ENCODE measurements around the gene ILK. TPM values are rescaled to one million over a fixed set of nuclear protein-coding genes. Genes with fewer than 3 reads are reported as not detected.

The ILK gene
- total RNA-seq, 2 donors from 2014 or later: 338 to 588 TPM

- Histone ChIP-seq H3K4me3 (peak overlapping the region; percentile 93), H3K27me3 (replicated peaks; ENCODE audit: insufficient read depth) (no peaks in the 10 kb centered on the region), H3K36me3 (peaks cover 11% of the 10 kb centered on the region), H3K9me3 (no peaks in the 10 kb centered on the region), H3K4me1 (ENCODE audit: control insufficient read depth in 1 of 2, low read depth in 2 of 2) (peaks cover 17 to 26% of the 10 kb centered on the region in 2 donors), H3K27ac (peak overlapping the region; percentile 75 to 80)
- ATAC-seq (ENCODE audit: insufficient number of reproducible peaks, low FRiP score, low read depth) (peak; percentile 10), DNase-seq (ENCODE audit: low spot score) (no peak)
- TF ChIP-seq CTCF (IDR thresholded peaks at IDR 0.05): no peak
Observed at GRCh38 chr11:6618117-6619003, 14.8 kb downstream of the ILK start.

GRCh38 chr11:6619004-6619745 is 15.6 kb downstream of the ILK start, which contains the start of gene TPP1:
Gene TPP1, minus strand, starts transcription at chr11:6619422. Its CDS starts 22 bp downstream, at chr11:6619400.
- no peak for TF ChIP-seq CTCF (IDR thresholded peaks at IDR 0.05)

GRCh38 chr11:6620636-6621035 is 17.1 kb downstream of the ILK start:
- peaks cover 18% of the 10 kb centered on the region for H3K36me3 ChIP-seq
- H3K9me3 ChIP-seq: no peaks in the 10 kb centered on the region
- no peak overlapping the region for H3K4me3 ChIP-seq
- DNase-seq (ENCODE audit: low spot score) (no peak), ATAC-seq (ENCODE audit: insufficient number of reproducible peaks, low FRiP score, low read depth) (no peak)
- H3K27ac ChIP-seq: no peak overlapping the region
- no peak for TF ChIP-seq CTCF (IDR thresholded peaks at IDR 0.05)
- H3K27me3 ChIP-seq (replicated peaks; ENCODE audit: insufficient read depth): no peaks in the 10 kb centered on the region
- H3K4me1 ChIP-seq (ENCODE audit: control insufficient read depth in 1 of 2, low read depth in 2 of 2): peaks cover 13 to 23% of the 10 kb centered on the region in 2 donors

More at GRCh38 chr11:6619004-6619745, 15.6 kb downstream of the ILK start, which contains the start of gene TPP1:
- no peaks in the 10 kb centered on the region for H3K27me3 ChIP-seq (replicated peaks; ENCODE audit: insufficient read depth)
- ATAC-seq (ENCODE audit: insufficient number of reproducible peaks, low FRiP score, low read depth) (peak; percentile 98), DNase-seq (ENCODE audit: low spot score) (peak; percentile 93)
- peak within 1 kb of the TSS; percentile 75 to 80 for H3K27ac ChIP-seq
- peak within 1 kb of the TSS; percentile 93 for H3K4me3 ChIP-seq
- H3K36me3 ChIP-seq: peaks cover 11% of the 10 kb centered on the region
- H3K9me3 ChIP-seq: no peaks in the 10 kb centered on the region
- peaks cover 13 to 23% of the 10 kb centered on the region in 2 donors for H3K4me1 ChIP-seq (ENCODE audit: control insufficient read depth in 1 of 2, low read depth in 2 of 2)

- Histone ChIP-seq H3K9me3 (no peaks in the 10 kb centered on the region), H3K27ac (no peak overlapping the region), H3K36me3 (peaks cover 23% of the 10 kb centered on the region), H3K4me1 (ENCODE audit: control insufficient read depth in 1 of 2, low read depth in 2 of 2) (peaks cover 13 to 23% of the 10 kb centered on the region in 2 donors), H3K4me3 (no peak overlapping the region), H3K27me3 (replicated peaks; ENCODE audit: insufficient read depth) (no peaks in the 10 kb centered on the region)
- no peak for ATAC-seq (ENCODE audit: insufficient number of reproducible peaks, low FRiP score, low read depth)
- DNase-seq (ENCODE audit: low spot score): no peak
- TF ChIP-seq CTCF (IDR thresholded peaks at IDR 0.05): no peak
Observed at GRCh38 chr11:6621711-6622211, 18.2 kb downstream of the ILK start.

Data from thoracic aorta (tissue), 2 donors.